Upper lobe of left lung (tissue), 6 donors: ENCODE results near the gene SIK3. TPM values are rescaled to one million over a fixed set of nuclear protein-coding genes. Genes with fewer than 3 reads are reported as not detected.

Experiments
- ATAC-seq, 2 donors: fragments of 200-7000 bp; cut with Tn5 transposase; one replicate each; pipeline ENCODE4 v1.9.1; 2022; ENCODE audit warnings: mild to moderate bottlenecking in 2 of 2, moderate library complexity in 2 of 2; ENCODE audit not compliant: low FRiP score in 2 of 2
- DNase-seq, 2 donors: peaks; one replicate each; pipeline ENCODE4 v3.0.0-alpha.2; 2019 to 2020
- H3K27ac ChIP-seq, 4 donors: fragments of 200-600 bp; sonication (generic); one replicate each; pipeline ENCODE4 v1.5.1; 2016 to 2019
- H3K27me3 ChIP-seq, 4 donors: fragments of 200-600 bp; sonication (generic); one replicate each; pipeline ENCODE4 v1.5.1; 2017 to 2019
- H3K36me3 ChIP-seq, 4 donors: fragments of 200-600 bp; sonication (generic); one replicate each; pipeline ENCODE4 v1.5.1; 2016 to 2019
- H3K4me1 ChIP-seq, 4 donors: fragments of 200-600 bp; sonication (generic); one replicate each; pipeline ENCODE4 v1.5.1; 2018 to 2019
- H3K4me3 ChIP-seq, 4 donors: fragments of 200-600 bp; sonication (generic); one replicate each; pipeline ENCODE4 v1.5.1; 2017 to 2019; ENCODE audit warnings: mild to moderate bottlenecking in 2 of 4, moderate library complexity in 1 of 4
- H3K9me3 ChIP-seq, 4 donors: fragments of 200-600 bp; sonication (generic); one replicate each; pipeline ENCODE4 v1.5.1; 2018 to 2019
- CTCF ChIP-seq, 6 experiments: fragments of 450-650 bp in 4 of 6; fragments of 200-600 bp in 2 of 6; sonication (generic) in 2 of 6; IDR thresholded peaks; one replicate each; pipeline ENCODE4 v1.5.1; 2016 to 2019; ENCODE audit warnings: antibody characterized with exemption in 6 of 6
- EP300 ChIP-seq, 4 donors: sonication (generic); formaldehyde crosslinking; IDR thresholded peaks; one replicate each; pipeline ENCODE4 v1.5.1; 2017; ENCODE audit warnings: antibody characterized with exemption in 4 of 4, control low read depth in 2 of 4
- POLR2A ChIP-seq, 4 donors: fragments of 450-650 bp; IDR thresholded peaks; one replicate each; pipeline ENCODE4 v1.5.1; 2016 to 2017; ENCODE audit warnings: antibody characterized with exemption in 4 of 4, mild to moderate bottlenecking in 2 of 4
- POLR2AphosphoS5 ChIP-seq, 2 donors: sonication (generic); formaldehyde crosslinking; IDR thresholded peaks; one replicate each; pipeline ENCODE4 v1.5.1; 2017; ENCODE audit warnings: antibody characterized with exemption in 2 of 2
- WGBS, 2 donors: methylation state at CpG; one replicate each; pipeline ENCODE4 v1.1.5; 2017 to 2018; 5-methylcytosine and 5-hydroxymethylcytosine counted together
- total RNA-seq, 6 donors: library from RNA; depleted of rRNA in 4 of 6; stranded (reverse); fragments of >200 nt in 4 of 6; gene quantifications; one replicate each; pipeline versions ENCODE4 v1.1.0 to v1.2.1, GENCODE V29; 2016 to 2021
- donor health status: DM: no; HTN: no; CAD: no; lungs with moderate emphysema.
- donor health status: DM: no; HTN: yes; CAD: no; lungs with severe emphysema.

The SIK3 gene
- total RNA-seq, 6 donors from 2014 or later, result 26.9 to 115 (median 43.7) TPM

GRCh38 chr11:116861539-116861938 is 236.7 kb downstream of the SIK3 start:
- WGBS, 2 donors, result 48 to 88% methylated on average over 1 of the region's 1 CpG

GRCh38 chr11:116860303-116860702 is 237.9 kb downstream of the SIK3 start:
- DNase-seq (no peak), ATAC-seq (no peak)
- H3K27ac ChIP-seq, result no peak overlapping the region
- TF ChIP-seq EP300 (IDR thresholded peaks at IDR 0.05), result no peak
- TF ChIP-seq CTCF (IDR thresholded peaks at IDR 0.05), result no peak
- no peak for TF ChIP-seq POLR2AphosphoS5 (IDR thresholded peaks at IDR 0.05)
- TF ChIP-seq POLR2A (IDR thresholded peaks at IDR 0.05), result no peak
- no peaks in the 10 kb centered on the region for H3K27me3 ChIP-seq
- peaks cover 14 to 97% (median 70%) of the 10 kb centered on the region in 4 donors for H3K36me3 ChIP-seq
- H3K4me3 ChIP-seq, result no peak overlapping the region
- no peaks in the 10 kb centered on the region for H3K4me1 ChIP-seq
- WGBS, 2 donors, result 86 to 93% methylated on average over 6 of the region's 6 CpGs
- H3K9me3 ChIP-seq, result no peaks in the 10 kb centered on the region

More at GRCh38 chr11:116861539-116861938, 236.7 kb downstream of the SIK3 start:
- Histone ChIP-seq H3K4me3 (no peak overlapping the region), H3K27me3 (no peaks in the 10 kb centered on the region), H3K36me3 (peaks cover 14 to 99% (median 76%) of the 10 kb centered on the region in 4 donors), H3K27ac (no peak overlapping the region), H3K4me1 (no peaks in the 10 kb centered on the region), H3K9me3 (no peaks in the 10 kb centered on the region)
- TF ChIP-seq CTCF (IDR thresholded peaks at IDR 0.05) (no peak), POLR2AphosphoS5 (IDR thresholded peaks at IDR 0.05) (no peak), EP300 (IDR thresholded peaks at IDR 0.05) (no peak), POLR2A (IDR thresholded peaks at IDR 0.05) (no peak)
- no peak for DNase-seq
- no peak for ATAC-seq

GRCh38 chr11:116859175-116859574 is 239.1 kb downstream of the SIK3 start:
- Histone ChIP-seq H3K4me3 (no peak overlapping the region), H3K9me3 (no peaks in the 10 kb centered on the region), H3K4me1 (peaks cover 0 to 3% (median 1%) of the 10 kb centered on the region in 4 donors), H3K27ac (no peak overlapping the region), H3K27me3 (no peaks in the 10 kb centered on the region), H3K36me3 (peaks cover 14 to 91% (median 66%) of the 10 kb centered on the region in 4 donors)
- TF ChIP-seq POLR2A (IDR thresholded peaks at IDR 0.05) (no peak), POLR2AphosphoS5 (IDR thresholded peaks at IDR 0.05) (no peak), CTCF (IDR thresholded peaks at IDR 0.05) (no peak), EP300 (IDR thresholded peaks at IDR 0.05) (no peak)
- ATAC-seq (no peak), DNase-seq (no peak)
- 96 to 97% methylated on average over 6 to 8 of the region's 8 CpGs for WGBS, 2 donors

GRCh38 chr11:116857936-116858335 is 240.3 kb downstream of the SIK3 start:
- Histone ChIP-seq H3K4me3 (no peak overlapping the region), H3K27me3 (no peaks in the 10 kb centered on the region), H3K36me3 (peaks cover 14 to 81% (median 55%) of the 10 kb centered on the region in 4 donors), H3K9me3 (no peaks in the 10 kb centered on the region), H3K27ac (no peak overlapping the region), H3K4me1 (peaks cover 0 to 15% (median 11%) of the 10 kb centered on the region in 4 donors)
- ATAC-seq (no peak), DNase-seq (no peak)
- TF ChIP-seq POLR2AphosphoS5 (IDR thresholded peaks at IDR 0.05) (no peak), CTCF (IDR thresholded peaks at IDR 0.05) (no peak), POLR2A (IDR thresholded peaks at IDR 0.05) (no peak), EP300 (IDR thresholded peaks at IDR 0.05) (no peak)
- WGBS, 2 donors, result 82 to 93% methylated on average over 2 to 7 of the region's 7 CpGs

GRCh38 chr11:116857316-116857715 is 240.9 kb downstream of the SIK3 start:
- TF ChIP-seq CTCF (IDR thresholded peaks at IDR 0.05) (no peak), EP300 (IDR thresholded peaks at IDR 0.05) (no peak), POLR2A (IDR thresholded peaks at IDR 0.05) (no peak), POLR2AphosphoS5 (IDR thresholded peaks at IDR 0.05) (no peak)
- Histone ChIP-seq H3K4me1 (peaks cover 5 to 21% (median 17%) of the 10 kb centered on the region in 4 donors), H3K27me3 (no peaks in the 10 kb centered on the region), H3K27ac (no peak overlapping the region), H3K36me3 (peaks cover 14 to 75% (median 51%) of the 10 kb centered on the region in 4 donors), H3K4me3 (no peak overlapping the region), H3K9me3 (no peaks in the 10 kb centered on the region)
- DNase-seq, result no peak
- no peak for ATAC-seq
- 86 to 93% methylated on average over 2 of the region's 2 CpGs for WGBS, 2 donors
